WTC11 (cell line): ENCODE measurements around the gene FBXO42. TPM values are rescaled to one million over a fixed set of nuclear protein-coding genes. Genes with fewer than 3 reads are reported as not detected.

ENCODE experiments used
- ATAC-seq: fragments of 200-7000 bp; cut with Tn5 transposase; 2 replicates; pipeline ENCODE4 v1.10.0; 2021; ENCODE audit warnings: mild to moderate bottlenecking, moderate library complexity
- CTCF ChIA-PET: fragments of 300-600 bp; sonication (Branson Sonifier 250); formaldehyde crosslinking; loops from one replicate; lab custom pipeline; 2021; ENCODE audit warnings: antibody characterized with exemption; lab: Charles Lee
- POLR2A ChIA-PET: fragments of 350-600 bp; sonication (Branson Sonifier 250); formaldehyde crosslinking; loops from one replicate; lab custom pipeline; 2021; ENCODE audit warnings: antibody characterized with exemption; lab: Charles Lee
- DNase-seq: peaks from one replicate; pipeline ENCODE4 v3.0.0; 2021; ENCODE audit warnings: low spot score
- H3K27ac Mint-ChIP-seq: 2 replicates; pipeline ENCODE4 v1.8.0; 2021; ENCODE audit warnings: mixed read lengths
- H3K27me3 Mint-ChIP-seq: 2 replicates; pipeline ENCODE4 v1.8.0; 2021; ENCODE audit warnings: low read depth, mild to moderate bottlenecking, moderate library complexity, mixed read lengths
- H3K36me3 Mint-ChIP-seq: 2 replicates; pipeline ENCODE4 v1.8.0; 2021; ENCODE audit warnings: mixed read lengths
- H3K4me1 Mint-ChIP-seq: 2 replicates; pipeline ENCODE4 v1.8.0; 2022; ENCODE audit warnings: mixed read lengths
- H3K4me3 Mint-ChIP-seq: 2 replicates; pipeline ENCODE4 v1.8.0; 2021; ENCODE audit warnings: mild to moderate bottlenecking, moderate library complexity, mixed read lengths
- H3K9me3 Mint-ChIP-seq: 2 replicates; pipeline ENCODE4 v1.8.0; 2021; ENCODE audit warnings: mixed read lengths
- ATF1 ChIP-seq: sonication (generic); formaldehyde crosslinking; IDR thresholded peaks from 2 replicates; pipeline ENCODE4 v1.8.1; 2023; ENCODE audit warnings: mild to moderate bottlenecking, moderate library complexity, missing genetic modification reagents
- CREB1 ChIP-seq: sonication (generic); formaldehyde crosslinking; IDR thresholded peaks from 2 replicates; pipeline ENCODE4 v1.8.0; 2023; ENCODE audit warnings: mild to moderate bottlenecking, missing genetic modification reagents
- E2F4 ChIP-seq: sonication (generic); formaldehyde crosslinking; IDR thresholded peaks from 2 replicates; pipeline ENCODE4 v1.8.1; 2022; ENCODE audit warnings: low read depth, mild to moderate bottlenecking, moderate library complexity, missing genetic modification reagents, borderline replicate concordance
- ELF4 ChIP-seq: sonication (generic); formaldehyde crosslinking; IDR thresholded peaks from 2 replicates; pipeline ENCODE4 v1.8.1; 2022; ENCODE audit warnings: low read depth, mild to moderate bottlenecking, moderate library complexity, missing genetic modification reagents
- EMX1 ChIP-seq: fragments of 250-450 bp; sonication (Bioruptor Pico); IDR thresholded peaks from 2 replicates; pipeline ENCODE4 v1.8.0; 2021; ENCODE audit warnings: mild to moderate bottlenecking
- FOXP1 ChIP-seq: sonication (generic); formaldehyde crosslinking; IDR thresholded peaks from 2 replicates; pipeline ENCODE4 v1.8.0; 2022; ENCODE audit warnings: missing genetic modification reagents, mild to moderate bottlenecking, moderate library complexity, borderline replicate concordance
- GABPB1 ChIP-seq: sonication (generic); formaldehyde crosslinking; IDR thresholded peaks from 2 replicates; pipeline ENCODE4 v1.8.1; 2023; ENCODE audit warnings: mild to moderate bottlenecking, missing genetic modification reagents
- IRF1 ChIP-seq: sonication (generic); formaldehyde crosslinking; IDR thresholded peaks from 2 replicates; pipeline ENCODE4 v1.8.0; 2023; ENCODE audit warnings: missing genetic modification reagents
- IRF2 ChIP-seq: sonication (generic); formaldehyde crosslinking; IDR thresholded peaks from 2 replicates; pipeline ENCODE4 v1.8.0; 2022; ENCODE audit warnings: low read depth, missing genetic modification reagents, borderline replicate concordance
- JUN ChIP-seq: sonication (generic); formaldehyde crosslinking; IDR thresholded peaks from 2 replicates; pipeline ENCODE4 v1.8.0; 2023; ENCODE audit warnings: mild to moderate bottlenecking, missing genetic modification reagents
- KAT7 ChIP-seq: sonication (generic); formaldehyde crosslinking; IDR thresholded peaks from 2 replicates; pipeline ENCODE4 v1.8.1; 2023; ENCODE audit warnings: missing genetic modification reagents, mild to moderate bottlenecking, borderline replicate concordance
- MYBL2 ChIP-seq: sonication (generic); formaldehyde crosslinking; IDR thresholded peaks from 2 replicates; pipeline ENCODE4 v1.8.1; 2023; ENCODE audit warnings: mild to moderate bottlenecking, moderate library complexity, missing genetic modification reagents
- OVOL2 ChIP-seq: fragments of 250-450 bp; sonication (Bioruptor Pico); IDR thresholded peaks from 2 replicates; pipeline ENCODE4 v1.9.0; 2021; ENCODE audit warnings: mild to moderate bottlenecking, borderline replicate concordance
- PRRX2 ChIP-seq: fragments of 250-450 bp; sonication (Bioruptor Pico); IDR thresholded peaks from 2 replicates; pipeline ENCODE4 v1.8.0; 2021; ENCODE audit warnings: mild to moderate bottlenecking
- SMAD3 ChIP-seq: sonication (generic); formaldehyde crosslinking; IDR thresholded peaks from 2 replicates; pipeline ENCODE4 v1.8.0; 2022; ENCODE audit warnings: missing genetic modification reagents, mild to moderate bottlenecking, borderline replicate concordance
- SP1 ChIP-seq: sonication (generic); formaldehyde crosslinking; conservative IDR thresholded peaks from 2 replicates; pipeline ENCODE4 v1.8.1; 2022; ENCODE audit warnings: missing genetic modification reagents
- TCF7 ChIP-seq: sonication (generic); formaldehyde crosslinking; IDR thresholded peaks from 2 replicates; pipeline ENCODE4 v1.8.0; 2022; ENCODE audit warnings: mild to moderate bottlenecking, low read depth, missing genetic modification reagents, moderate library complexity
- TEAD4 ChIP-seq: sonication (generic); formaldehyde crosslinking; IDR thresholded peaks from 2 replicates; pipeline ENCODE4 v1.8.0; 2022; ENCODE audit warnings: mild to moderate bottlenecking, missing genetic modification reagents
- ZBTB21 ChIP-seq: sonication (generic); formaldehyde crosslinking; IDR thresholded peaks from 2 replicates; pipeline ENCODE4 v1.8.1; 2023; ENCODE audit warnings: mild to moderate bottlenecking, missing genetic modification reagents, borderline replicate concordance
- ZNF396 ChIP-seq: fragments of 250-450 bp; sonication (Bioruptor Pico); IDR thresholded peaks from 2 replicates; pipeline ENCODE4 v1.8.0; 2021; ENCODE audit warnings: mild to moderate bottlenecking, moderate library complexity, borderline replicate concordance
- total RNA-seq: library from RNA; stranded (reverse); gene quantifications from 3 replicates; pipeline ENCODE4 v1.2.3, GENCODE V29; 2021

FBXO42 gene
- total RNA-seq, 1 experiment from 2014 or later = 17.5 TPM

GRCh38 chr1:16250524-16251251 is 101.6 kb downstream of the FBXO42 start (continued):
- TF ChIP-seq PRRX2 (CRISPR knock-in tag) = no peak
- TF ChIP-seq, all 79 proteins: peak for 0

- Mint-ChIP-seq H3K36me3 (peaks cover 14% of the 10 kb centered on the region), H3K27ac (no peak overlapping the region), H3K4me3 (no peak overlapping the region), H3K27me3 (no peaks in the 10 kb centered on the region)
- TF ChIP-seq SP1 (CRISPR knock-in tag) (no peak), IRF1 (no peak), OVOL2 (CRISPR knock-in tag) (no peak), TCF7 (no peak), ZNF396 (no peak)
- TF ChIP-seq, all 79 proteins: peak for 0
- POLR2A ChIA-PET = no interaction called here
- DNase-seq (no peak), ATAC-seq (no peak)
- Mint-ChIP-seq H3K4me1 (no peaks in the 10 kb centered on the region), H3K9me3 (no peaks in the 10 kb centered on the region)
- CTCF ChIA-PET = interaction anchor here (0.5 kb wide), 1 partner anchor 942 kb away, joined by 4 read pairs; no protein-coding TSS in a partner anchor
These were observed 102.6 kb downstream of the FBXO42 start for GRCh38 chr1:16249596-16250241.

- TF ChIP-seq GABPB1 (CRISPR knock-in tag) = peak; percentile 51; the same call in 1 of the 2 replicates
- no peak for TF ChIP-seq TCF7
- DNase-seq = no peak
- Mint-ChIP-seq H3K9me3 (no peaks in the 10 kb centered on the region), H3K27ac (no peak overlapping the region), H3K36me3 (peaks cover 14% of the 10 kb centered on the region), H3K4me1 (peaks cover 4% of the 10 kb centered on the region; the same call in 1 of the 2 replicates), H3K4me3 (no peak overlapping the region), H3K27me3 (no peaks in the 10 kb centered on the region)
- POLR2A ChIA-PET = no interaction called here
- no peak for ATAC-seq
- CTCF ChIA-PET = no interaction called here
These were observed 103.4 kb downstream of the FBXO42 start for GRCh38 chr1:16248603-16249516.

- ChIA-PET POLR2A (no interaction called here), CTCF (no interaction called here)
- Mint-ChIP-seq H3K27ac (no peak overlapping the region), H3K4me3 (no peak overlapping the region), H3K27me3 (no peaks in the 10 kb centered on the region), H3K36me3 (peaks cover 14% of the 10 kb centered on the region), H3K9me3 (no peaks in the 10 kb centered on the region)
- no peak for ATAC-seq
- TF ChIP-seq JUN (CRISPR knock-in tag) (no peak), E2F4 (CRISPR knock-in tag) (no peak), EMX1 (CRISPR knock-in tag) (no peak), IRF2 (CRISPR knock-in tag) (no peak), SP1 (CRISPR knock-in tag) (no peak), MYBL2 (no peak), CREB1 (CRISPR knock-in tag) (no peak), SMAD3 (no peak), KAT7 (CRISPR knock-in tag) (no peak), ATF1 (CRISPR knock-in tag) (no peak), TEAD4 (CRISPR knock-in tag) (no peak), FOXP1 (CRISPR knock-in tag) (no peak), ZBTB21 (CRISPR knock-in tag) (no peak), PRRX2 (CRISPR knock-in tag) (no peak), GABPB1 (CRISPR knock-in tag) (no peak), ELF4 (CRISPR knock-in tag) (no peak)
- TF ChIP-seq, all 79 proteins: peak for 0
- peaks cover 4% of the 10 kb centered on the region; the same call in 1 of the 2 replicates for H3K4me1 Mint-ChIP-seq
- no peak for DNase-seq
These were observed 104.3 kb downstream of the FBXO42 start for GRCh38 chr1:16248007-16248436.
